ENCODE results near the gene MAPK6.

DNA sequence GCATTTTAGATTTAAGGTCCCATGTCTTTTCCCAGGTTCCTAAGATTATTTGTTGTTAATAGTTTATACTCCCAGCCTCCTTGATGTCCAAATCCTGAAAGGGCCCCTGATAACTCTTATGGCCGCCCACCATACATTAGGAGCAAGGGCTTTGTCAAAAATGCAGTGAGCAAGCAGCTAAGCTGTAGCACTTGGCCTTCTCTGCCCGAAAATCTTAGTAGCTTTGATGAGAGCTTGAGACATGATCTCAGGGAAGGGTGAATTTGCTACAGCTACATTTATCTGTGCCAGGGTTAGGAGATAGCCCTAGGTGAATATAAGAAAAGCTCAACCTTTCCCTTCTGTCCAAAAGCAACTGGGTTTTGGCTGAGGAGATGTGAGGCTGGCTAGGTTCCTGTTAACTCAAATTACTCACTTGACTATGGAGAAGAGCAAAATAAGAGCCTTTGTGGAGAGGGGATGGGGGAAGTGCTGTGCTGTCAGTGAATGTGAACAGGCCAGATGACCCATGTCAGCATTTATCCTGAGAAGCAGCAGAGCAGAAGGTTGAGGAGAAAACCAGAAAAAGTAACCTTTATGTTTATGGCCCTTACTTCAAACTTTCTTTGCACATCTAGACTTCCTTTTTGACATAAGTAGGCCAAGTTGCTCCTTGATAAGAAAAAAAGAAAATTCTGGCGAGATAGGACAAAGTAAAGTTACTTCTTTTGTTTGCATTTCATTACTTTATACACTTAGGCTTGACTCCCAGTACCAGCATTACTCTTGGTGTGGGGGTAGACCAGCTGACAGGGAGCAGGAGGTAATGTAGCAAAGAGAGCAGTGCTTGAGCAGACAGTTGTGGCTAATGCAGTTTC is 21.1 kb downstream of the MAPK6 start:
- TF ChIP-seq, protein P1, sequence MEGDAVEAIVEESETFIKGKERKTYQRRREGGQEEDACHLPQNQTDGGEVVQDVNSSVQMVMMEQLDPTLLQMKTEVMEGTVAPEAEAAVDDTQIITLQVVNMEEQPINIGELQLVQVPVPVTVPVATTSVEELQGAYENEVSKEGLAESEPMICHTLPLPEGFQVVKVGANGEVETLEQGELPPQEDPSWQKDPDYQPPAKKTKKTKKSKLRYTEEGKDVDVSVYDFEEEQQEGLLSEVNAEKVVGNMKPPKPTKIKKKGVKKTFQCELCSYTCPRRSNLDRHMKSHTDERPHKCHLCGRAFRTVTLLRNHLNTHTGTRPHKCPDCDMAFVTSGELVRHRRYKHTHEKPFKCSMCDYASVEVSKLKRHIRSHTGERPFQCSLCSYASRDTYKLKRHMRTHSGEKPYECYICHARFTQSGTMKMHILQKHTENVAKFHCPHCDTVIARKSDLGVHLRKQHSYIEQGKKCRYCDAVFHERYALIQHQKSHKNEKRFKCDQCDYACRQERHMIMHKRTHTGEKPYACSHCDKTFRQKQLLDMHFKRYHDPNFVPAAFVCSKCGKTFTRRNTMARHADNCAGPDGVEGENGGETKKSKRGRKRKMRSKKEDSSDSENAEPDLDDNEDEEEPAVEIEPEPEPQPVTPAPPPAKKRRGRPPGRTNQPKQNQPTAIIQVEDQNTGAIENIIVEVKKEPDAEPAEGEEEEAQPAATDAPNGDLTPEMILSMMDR (IDR thresholded peaks at IDR 0.05): no peak
- no peak for TF ChIP-seq POLR2A (IDR thresholded peaks at IDR 0.05)

Measured in breast epithelium (tissue), 3 donors.